Fibroblast of villous mesenchyme (primary cell): ENCODE results near the gene MSH2. TPM values are rescaled to one million over a fixed set of nuclear protein-coding genes. Genes with fewer than 3 reads are reported as not detected.
"Not testable (repeated sequence)": the region's sequence is repeated elsewhere in the genome, so short reads cannot be mapped to it uniquely, and the experiment has no call there.

Experiments used
- DNase-seq: peaks from one replicate; pipeline ENCODE4 v3.0.0-alpha.2; 2010; ENCODE audit warnings: low read depth
- H3K4me3 ChIP-seq: 2 replicates; pipeline ENCODE4 v1.5.1; 2011; ENCODE audit warnings: low read depth, mild to moderate bottlenecking, low read length
- total RNA-seq: library from RNA; depleted of rRNA; stranded (reverse); fragments of >200 nt; gene quantifications from 2 replicates; pipeline ENCODE4 v1.2.3, GENCODE V29; 2012
- TF ChIP-seq, protein P1 (sequence below): IDR thresholded peaks from 2 replicates; pipeline ENCODE4 v1.5.1; 2012; ENCODE audit warnings: low read depth, mild to moderate bottlenecking, low read length; ENCODE audit not compliant: insufficient read depth

MSH2 gene
- total RNA-seq, 1 donor, result 22.9 TPM

DNA sequence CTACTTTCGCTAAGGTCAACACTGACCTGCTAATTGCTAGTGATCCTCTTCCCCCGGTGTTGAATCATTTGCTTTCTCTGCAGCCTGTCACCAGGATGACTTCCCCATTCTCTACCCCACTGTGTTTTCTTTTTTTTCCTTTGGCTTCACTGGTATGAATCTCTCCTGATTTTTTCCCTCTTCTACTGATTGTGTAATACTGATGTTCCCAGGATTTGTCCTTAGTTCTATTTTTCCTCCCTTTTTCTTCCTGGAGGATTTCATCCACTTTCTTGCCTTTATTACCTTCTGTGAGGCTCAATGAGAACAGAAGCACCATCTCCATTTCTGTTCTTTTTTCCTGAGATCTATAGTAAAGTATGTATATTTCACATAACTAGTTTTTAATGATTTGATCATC, 14.1 kb upstream of the MSH2 start:
- no peak for DNase-seq
- TF ChIP-seq, protein P1, sequence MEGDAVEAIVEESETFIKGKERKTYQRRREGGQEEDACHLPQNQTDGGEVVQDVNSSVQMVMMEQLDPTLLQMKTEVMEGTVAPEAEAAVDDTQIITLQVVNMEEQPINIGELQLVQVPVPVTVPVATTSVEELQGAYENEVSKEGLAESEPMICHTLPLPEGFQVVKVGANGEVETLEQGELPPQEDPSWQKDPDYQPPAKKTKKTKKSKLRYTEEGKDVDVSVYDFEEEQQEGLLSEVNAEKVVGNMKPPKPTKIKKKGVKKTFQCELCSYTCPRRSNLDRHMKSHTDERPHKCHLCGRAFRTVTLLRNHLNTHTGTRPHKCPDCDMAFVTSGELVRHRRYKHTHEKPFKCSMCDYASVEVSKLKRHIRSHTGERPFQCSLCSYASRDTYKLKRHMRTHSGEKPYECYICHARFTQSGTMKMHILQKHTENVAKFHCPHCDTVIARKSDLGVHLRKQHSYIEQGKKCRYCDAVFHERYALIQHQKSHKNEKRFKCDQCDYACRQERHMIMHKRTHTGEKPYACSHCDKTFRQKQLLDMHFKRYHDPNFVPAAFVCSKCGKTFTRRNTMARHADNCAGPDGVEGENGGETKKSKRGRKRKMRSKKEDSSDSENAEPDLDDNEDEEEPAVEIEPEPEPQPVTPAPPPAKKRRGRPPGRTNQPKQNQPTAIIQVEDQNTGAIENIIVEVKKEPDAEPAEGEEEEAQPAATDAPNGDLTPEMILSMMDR, result no peak
- H3K4me3 ChIP-seq, result no peak overlapping the region

DNA sequence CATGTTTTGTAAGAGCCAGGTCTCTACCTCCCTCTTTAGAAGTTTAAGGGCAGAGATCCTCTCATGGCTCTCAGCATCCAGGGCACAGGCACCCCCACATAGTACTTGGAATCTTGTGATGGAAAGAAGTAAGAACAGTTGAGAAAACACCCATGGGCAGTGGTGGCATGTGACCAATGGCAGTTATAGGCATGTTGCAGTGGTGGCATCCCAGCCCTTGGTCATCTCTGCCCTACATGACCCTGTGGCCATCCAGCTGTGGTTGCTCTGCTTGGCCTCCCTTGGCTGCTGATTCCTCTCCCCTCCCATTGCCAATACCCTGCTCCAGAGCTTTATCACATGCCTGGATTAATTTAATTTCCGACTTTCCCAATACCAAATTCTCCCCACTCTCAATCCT, 13.3 kb upstream of the MSH2 start:
- TF ChIP-seq, protein P1, result no peak
- H3K4me3 ChIP-seq, result no peak overlapping the region
- no peak for DNase-seq

- peak overlapping the region; percentile 94 for H3K4me3 ChIP-seq
- TF ChIP-seq, protein P1, result no peak
- no peak for DNase-seq
These were observed 984 bp upstream of the MSH2 start for GRCh38 chr2:47401789-47402554.

DNA sequence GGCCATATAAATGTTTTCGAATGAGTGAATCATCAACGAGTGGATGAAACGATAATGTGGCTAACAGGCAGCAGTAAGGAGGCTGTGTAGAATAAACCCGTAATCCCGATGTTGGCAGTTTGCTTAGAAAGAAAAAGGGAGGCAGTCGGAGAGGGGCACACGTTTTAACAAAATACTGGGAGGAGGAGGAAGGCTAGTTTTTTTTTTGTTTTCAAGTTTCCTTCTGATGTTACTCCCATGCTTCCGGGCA, 476 bp upstream of the MSH2 start:
- TF ChIP-seq, protein P1, result no peak
- DNase-seq, result peak; percentile 48
- H3K4me3 ChIP-seq, result peak overlapping the region; percentile 94

DNA sequence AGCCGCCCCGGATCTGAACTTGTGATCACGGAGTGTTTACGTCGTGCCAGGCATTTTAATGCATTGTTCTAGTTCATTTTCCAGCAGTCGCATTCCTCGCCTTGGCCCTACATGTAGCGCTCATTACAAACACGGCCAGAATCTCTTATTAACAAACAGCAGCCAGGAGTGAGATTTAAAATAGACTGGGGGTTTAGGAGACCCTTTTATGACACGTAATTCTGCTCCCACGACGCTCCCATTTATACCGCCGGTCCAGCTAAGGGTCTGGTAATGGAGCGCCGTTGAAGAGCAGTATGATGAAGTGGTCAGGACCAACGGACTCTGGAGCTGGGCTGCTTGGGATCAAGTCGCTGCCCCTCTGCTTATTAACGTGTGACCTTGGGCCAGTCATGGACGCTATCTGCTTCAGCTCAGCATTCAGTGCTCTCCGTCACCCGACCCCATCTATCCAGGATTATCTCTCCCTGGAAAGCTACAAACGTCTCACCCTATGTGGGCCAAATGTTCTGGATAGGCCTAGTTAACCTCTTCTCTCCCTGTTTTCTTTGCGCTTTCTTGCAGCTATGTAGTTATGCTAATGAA, 745 bp downstream of the MSH2 start:
- TF ChIP-seq, protein P1, result no peak
- H3K4me3 ChIP-seq, result peak overlapping the region; percentile 94
- DNase-seq, result no peak

GRCh38 chr2:47404356-47404755, 1.4 kb downstream of the MSH2 start:
- no peak for DNase-seq
- TF ChIP-seq, protein P1, result no peak
- peak overlapping the region; percentile 94 for H3K4me3 ChIP-seq

DNA sequence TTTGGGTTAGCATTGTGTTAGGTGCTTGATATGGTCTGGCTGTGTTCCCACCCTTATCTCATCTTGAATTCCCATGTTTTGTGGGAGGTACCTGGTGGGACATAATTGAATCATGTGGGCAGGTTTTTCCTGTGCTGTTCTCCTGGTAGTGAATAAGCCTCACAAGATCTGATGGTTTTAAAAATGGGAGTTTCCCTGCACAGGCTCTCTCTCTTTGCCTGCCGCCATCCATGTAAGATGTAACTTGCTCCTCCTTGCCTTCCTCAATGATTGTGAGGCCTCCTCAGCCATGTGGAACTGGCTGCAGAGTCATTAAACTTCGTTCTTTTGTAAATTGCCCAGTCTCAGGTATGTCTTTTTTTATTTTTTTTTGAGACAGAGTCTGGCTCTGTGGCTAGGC, 2.8 kb downstream of the MSH2 start:
- no peak for DNase-seq
- no peak overlapping the region for H3K4me3 ChIP-seq
- TF ChIP-seq, protein P1, result no peak

DNA sequence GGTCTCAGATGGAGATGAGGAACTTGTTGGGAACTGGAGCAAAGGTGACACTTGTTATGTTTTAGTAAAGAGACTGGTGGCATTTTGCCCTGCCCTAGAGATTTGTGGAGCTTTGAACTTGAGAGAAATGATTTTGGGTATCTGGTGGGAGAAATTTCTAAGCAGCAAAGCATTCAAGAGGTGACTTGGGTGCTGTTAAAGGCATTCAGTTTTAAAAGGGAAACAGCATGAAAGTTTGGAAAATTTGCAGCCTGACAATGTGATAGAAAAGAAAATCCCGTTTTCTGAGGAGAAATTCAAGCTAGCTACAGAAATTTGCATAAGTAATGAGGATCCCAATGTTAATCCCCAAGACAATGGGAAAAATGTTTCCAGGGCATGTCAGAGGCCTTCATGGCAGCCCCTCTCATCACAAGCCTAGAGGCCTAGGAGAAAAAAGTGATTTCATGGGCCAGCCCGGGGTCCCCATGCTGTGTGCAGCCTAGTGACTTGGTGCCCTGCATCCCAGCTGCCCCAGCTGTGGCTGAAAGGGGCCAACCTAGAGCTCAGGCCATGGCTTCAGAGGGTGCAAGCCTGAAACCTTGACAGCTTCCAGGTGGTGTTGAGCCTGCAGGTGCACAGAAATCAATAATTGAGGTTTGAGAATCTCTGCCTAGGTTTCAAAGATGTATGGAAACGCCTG, 3.8 kb downstream of the MSH2 start:
- DNase-seq, result not testable (repeated sequence)

GRCh38 chr2:47407976-47408375, 5.0 kb downstream of the MSH2 start:
- H3K4me3 ChIP-seq, DNase-seq: not testable (repeated sequence)

More for the DNA sequence above, 3.8 kb downstream of the MSH2 start:
- H3K4me3 ChIP-seq, result not testable (repeated sequence)
